ENCODE data around the gene RRAGD. TPM values are rescaled to one million over a fixed set of nuclear protein-coding genes. Genes with fewer than 3 reads are reported as not detected.
"Not testable (repeated sequence)": the region's sequence is repeated elsewhere in the genome, so short reads cannot be mapped to it uniquely, and the experiment has no call there.

The RRAGD gene
- total RNA-seq, 1 donor from 2014 or later = 17.9 TPM

- DNase-seq (ENCODE audit: low spot score) = no peak
- no peak overlapping the region for H3K27ac Mint-ChIP-seq (ENCODE audit: unreplicated experiment)
- peaks cover 5% of the 10 kb centered on the region for H3K4me1 Mint-ChIP-seq (ENCODE audit: low read depth)
- no peaks in the 10 kb centered on the region for H3K27me3 Mint-ChIP-seq (ENCODE audit: low read depth)
- peaks cover 2% of the 10 kb centered on the region for H3K36me3 Mint-ChIP-seq (ENCODE audit: low read depth)
- H3K9me3 Mint-ChIP-seq (ENCODE audit: low read depth) = peaks cover 6% of the 10 kb centered on the region
- no peak for TF ChIP-seq CTCF (IDR thresholded peaks at IDR 0.05)
- no peak overlapping the region for H3K4me3 Mint-ChIP-seq (ENCODE audit: unreplicated experiment)
These were observed 13.1 kb downstream of the RRAGD start for GRCh38 chr6:89398762-89399525.

DNA sequence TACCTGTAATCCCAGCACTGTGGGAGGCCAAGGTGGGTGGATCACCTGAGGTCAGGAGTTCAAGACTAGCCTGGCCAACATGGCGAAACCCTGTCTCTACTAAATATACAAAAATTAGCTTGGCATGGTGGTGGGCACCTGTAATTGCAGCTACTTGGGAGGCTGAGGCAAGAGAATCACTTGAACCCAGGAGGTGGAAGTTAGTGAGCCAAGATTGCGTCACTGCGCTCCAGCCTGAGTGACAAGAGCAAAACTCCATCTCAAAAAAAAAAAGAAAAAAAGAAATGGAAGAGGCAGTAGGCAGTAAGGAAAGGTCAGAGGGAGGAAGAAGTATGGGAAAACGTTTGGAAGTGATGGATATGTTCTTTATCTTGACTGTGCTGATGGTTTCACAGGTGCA, 14.2 kb downstream of the RRAGD start:
- not testable (repeated sequence) for H3K4me1 Mint-ChIP-seq (ENCODE audit: low read depth); H3K27ac Mint-ChIP-seq (ENCODE audit: unreplicated experiment); H3K27me3 Mint-ChIP-seq (ENCODE audit: low read depth); H3K36me3 Mint-ChIP-seq (ENCODE audit: low read depth); DNase-seq (ENCODE audit: low spot score); H3K4me3 Mint-ChIP-seq (ENCODE audit: unreplicated experiment)
- peaks cover 15% of the 10 kb centered on the region for H3K9me3 Mint-ChIP-seq (ENCODE audit: low read depth)

- Mint-ChIP-seq H3K4me3 (ENCODE audit: unreplicated experiment) (no peak overlapping the region), H3K4me1 (ENCODE audit: low read depth) (no peaks in the 10 kb centered on the region)
- no peak for TF ChIP-seq CTCF (IDR thresholded peaks at IDR 0.05)
These were observed 18.4 kb downstream of the RRAGD start for GRCh38 chr6:89393659-89394058.

DNA sequence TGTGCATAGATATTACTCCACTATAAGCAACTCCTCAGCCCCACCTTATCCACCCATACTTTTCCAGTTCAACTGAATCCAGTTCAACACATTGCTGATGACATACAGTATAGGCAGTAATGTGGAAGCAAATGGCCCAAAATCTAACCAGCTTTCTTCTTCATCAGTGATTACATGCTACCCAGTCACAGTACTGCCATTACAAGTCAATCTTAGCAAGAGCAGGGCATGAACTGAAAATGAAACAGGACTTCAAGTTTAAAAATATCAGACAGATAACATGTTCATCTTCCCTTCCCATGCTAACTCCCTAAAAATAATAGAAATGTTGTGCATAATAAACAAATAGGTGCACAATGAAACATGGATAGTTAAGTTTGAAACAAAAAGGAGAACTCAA, 19.2 kb downstream of the RRAGD start:
- Mint-ChIP-seq H3K4me1 (ENCODE audit: low read depth) (no peaks in the 10 kb centered on the region), H3K36me3 (ENCODE audit: low read depth) (peaks cover 10% of the 10 kb centered on the region), H3K4me3 (ENCODE audit: unreplicated experiment) (no peak overlapping the region), H3K27me3 (ENCODE audit: low read depth) (peaks cover 2% of the 10 kb centered on the region), H3K9me3 (ENCODE audit: low read depth) (peaks cover 15% of the 10 kb centered on the region), H3K27ac (ENCODE audit: unreplicated experiment) (no peak overlapping the region)
- TF ChIP-seq CTCF (IDR thresholded peaks at IDR 0.05) = no peak
- DNase-seq (ENCODE audit: low spot score) = no peak

More at GRCh38 chr6:89393659-89394058, 18.4 kb downstream of the RRAGD start:
- Mint-ChIP-seq H3K27ac (ENCODE audit: unreplicated experiment) (no peak overlapping the region), H3K9me3 (ENCODE audit: low read depth) (peaks cover 15% of the 10 kb centered on the region), H3K36me3 (ENCODE audit: low read depth) (peaks cover 10% of the 10 kb centered on the region), H3K27me3 (ENCODE audit: low read depth) (peaks cover 2% of the 10 kb centered on the region)
- no peak for DNase-seq (ENCODE audit: low spot score)

DNA sequence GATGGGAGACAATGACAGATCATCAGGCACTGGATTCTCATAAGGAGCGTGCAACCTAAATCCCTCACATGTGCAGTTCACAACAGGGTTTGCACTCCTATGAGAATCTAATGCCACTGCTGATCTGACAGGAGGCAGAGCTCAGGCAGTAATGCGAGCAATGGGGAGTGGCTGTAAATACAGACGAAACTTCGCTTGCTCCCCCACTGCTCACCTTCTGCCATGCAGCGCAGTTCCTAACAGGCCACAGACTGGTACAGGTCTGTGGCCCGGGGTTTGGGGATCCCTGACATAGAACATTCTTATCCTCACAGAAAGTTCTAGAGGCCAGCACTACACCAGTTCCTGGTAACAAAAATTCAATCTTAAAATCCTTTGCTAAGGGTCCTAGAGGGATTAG, 23.2 kb downstream of the RRAGD start:
- H3K4me1 Mint-ChIP-seq (ENCODE audit: low read depth) = no peaks in the 10 kb centered on the region
- peaks cover 7% of the 10 kb centered on the region for H3K36me3 Mint-ChIP-seq (ENCODE audit: low read depth)
- H3K27ac Mint-ChIP-seq (ENCODE audit: unreplicated experiment) = no peak overlapping the region
- H3K9me3 Mint-ChIP-seq (ENCODE audit: low read depth) = peaks cover 8% of the 10 kb centered on the region
- H3K27me3 Mint-ChIP-seq (ENCODE audit: low read depth) = peaks cover 2% of the 10 kb centered on the region
- no peak overlapping the region for H3K4me3 Mint-ChIP-seq (ENCODE audit: unreplicated experiment)
- no peak for DNase-seq (ENCODE audit: low spot score)
- no peak for TF ChIP-seq CTCF (IDR thresholded peaks at IDR 0.05)

Data from chondrocyte (in vitro differentiated cells).